ENCODE measurements around the gene ZNF280D.
"Not testable (repeated sequence)": the region's sequence is repeated elsewhere in the genome, so short reads cannot be mapped to it uniquely, and the experiment has no call there.

The ZNF280D gene

GRCh38 chr15:56733136-56734012, at the start of gene ZNF280D:
TSS of gene ZNF280D (minus strand) at chr15:56733509. CDS start at chr15:56707109, 26,400 bp downstream.
- DNase-seq, result peak; percentile 84

- DNase-seq, result no peak
These were observed 49.0 kb upstream of the ZNF280D start for GRCh38 chr15:56782306-56782705.

GRCh38 chr15:56781666-56782065, 48.4 kb upstream of the ZNF280D start:
- DNase-seq, result no peak

GRCh38 chr15:56780102-56780725, 46.9 kb upstream of the ZNF280D start:
- not testable (repeated sequence) for DNase-seq

GRCh38 chr15:56779449-56779848, 46.1 kb upstream of the ZNF280D start:
- not testable (repeated sequence) for DNase-seq

- DNase-seq, result no peak
These were observed 45.5 kb upstream of the ZNF280D start for GRCh38 chr15:56778761-56779160.

GRCh38 chr15:56776839-56777238, 43.5 kb upstream of the ZNF280D start:
- DNase-seq, result no peak

GRCh38 chr15:56775641-56776040, 42.3 kb upstream of the ZNF280D start:
- no peak for DNase-seq

GRCh38 chr15:56774356-56774755, 41.0 kb upstream of the ZNF280D start:
- DNase-seq, result no peak

GRCh38 chr15:56772868-56773639, 39.7 kb upstream of the ZNF280D start:
- DNase-seq, result no peak

GRCh38 chr15:56770173-56770572, 36.9 kb upstream of the ZNF280D start:
- DNase-seq, result no peak

- DNase-seq, result no peak
These were observed 34.0 kb upstream of the ZNF280D start for GRCh38 chr15:56767315-56767714.

GRCh38 chr15:56765251-56765650, 31.9 kb upstream of the ZNF280D start:
- DNase-seq, result no peak

GRCh38 chr15:56763141-56763895, 30.0 kb upstream of the ZNF280D start:
- no peak for DNase-seq

- no peak for DNase-seq
These were observed 26.9 kb upstream of the ZNF280D start for GRCh38 chr15:56760186-56760585.

GRCh38 chr15:56759450-56759845, 26.1 kb upstream of the ZNF280D start:
- no peak for DNase-seq

GRCh38 chr15:56758770-56759449, 25.6 kb upstream of the ZNF280D start:
- DNase-seq, result no peak

GRCh38 chr15:56757875-56758274, 24.6 kb upstream of the ZNF280D start:
- no peak for DNase-seq

- no peak for DNase-seq
These were observed 21.6 kb upstream of the ZNF280D start for GRCh38 chr15:56754772-56755370.

GRCh38 chr15:56752986-56753385, 19.7 kb upstream of the ZNF280D start:
- no peak for DNase-seq

- DNase-seq, result no peak
These were observed 16.7 kb upstream of the ZNF280D start for GRCh38 chr15:56749982-56750381.
